ENCODE data around the gene TMEM163. TPM values are rescaled to one million over a fixed set of nuclear protein-coding genes. Genes with fewer than 3 reads are reported as not detected.
A peak's percentile ranks its signal among the peaks of the same experiment; 100 is the strongest.
"Not testable (repeated sequence)": the region's sequence is repeated elsewhere in the genome, so short reads cannot be mapped to it uniquely, and the experiment has no call there.

The TMEM163 gene
- total and polyA plus RNA-seq, 2 of the 13 experiments (the other 11 are each of a cell fraction or from before 2014, with no cell fraction given): 0.05 TPM; not detected in 1

DNA sequence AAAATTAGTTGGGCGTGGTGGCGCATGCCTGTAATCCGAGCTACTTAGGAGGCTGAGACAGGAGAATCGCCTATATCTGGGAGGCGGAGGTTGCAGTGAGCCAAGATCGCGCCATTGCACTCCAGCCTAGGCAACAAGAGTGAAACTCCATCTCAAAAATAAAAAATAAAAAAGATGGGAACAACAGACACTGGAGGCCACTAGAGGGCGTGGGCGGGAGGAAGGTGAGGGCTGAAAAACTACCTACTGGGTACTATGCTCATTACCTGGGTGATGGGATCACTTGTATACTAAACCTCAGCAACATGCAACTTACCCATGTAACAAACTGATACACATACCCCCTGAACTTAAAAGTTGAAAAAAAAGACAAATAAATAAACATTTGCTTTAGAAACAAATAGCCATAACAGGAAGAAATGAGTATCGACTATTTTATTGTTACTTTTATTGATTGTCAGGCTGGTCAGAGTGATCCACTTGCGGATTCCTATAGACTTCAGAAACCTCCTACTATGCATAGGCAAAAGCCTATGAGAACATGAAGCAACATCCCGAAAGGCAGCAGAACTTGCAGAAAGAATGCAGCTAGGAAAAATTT is 61.0 kb downstream of the TMEM163 start (continued):
- TF ChIP-seq ZNF101 (CRISPR knock-in tag; IDR thresholded peaks at IDR 0.05; ENCODE audit: borderline replicate concordance, low read depth): no peak
- no peak for TF ChIP-seq PPARG (CRISPR knock-in tag; conservative IDR thresholded peaks at IDR 0.05)
- no peak for TF ChIP-seq SIN3A (IDR thresholded peaks at IDR 0.05; ENCODE audit: borderline replicate concordance, low read depth, low read length)
- no peak for TF ChIP-seq CHCHD3 (CRISPR knock-in tag; IDR thresholded peaks at IDR 0.05)
- no peak for TF ChIP-seq POGZ (CRISPR knock-in tag; IDR thresholded peaks at IDR 0.05)
- no peak for TF ChIP-seq ZNF569 (CRISPR knock-in tag; IDR thresholded peaks at IDR 0.05; ENCODE audit: borderline replicate concordance)
- no peak for TF ChIP-seq ZFP36 (IDR thresholded peaks at IDR 0.05; ENCODE audit: borderline replicate concordance, low read depth, low read length, partially characterized antibody)
- TF ChIP-seq STAG1 (CRISPR knock-in tag; IDR thresholded peaks at IDR 0.05): peak; percentile 45; the same call in 1 of the 2 replicates
- no peak for TF ChIP-seq MIER2 (CRISPR knock-in tag; IDR thresholded peaks at IDR 0.05)
- TF ChIP-seq ZNF709 (CRISPR knock-in tag; IDR thresholded peaks at IDR 0.05): no peak
- TF ChIP-seq SMAD3 (CRISPR knock-in tag; IDR thresholded peaks at IDR 0.05): no peak

DNA sequence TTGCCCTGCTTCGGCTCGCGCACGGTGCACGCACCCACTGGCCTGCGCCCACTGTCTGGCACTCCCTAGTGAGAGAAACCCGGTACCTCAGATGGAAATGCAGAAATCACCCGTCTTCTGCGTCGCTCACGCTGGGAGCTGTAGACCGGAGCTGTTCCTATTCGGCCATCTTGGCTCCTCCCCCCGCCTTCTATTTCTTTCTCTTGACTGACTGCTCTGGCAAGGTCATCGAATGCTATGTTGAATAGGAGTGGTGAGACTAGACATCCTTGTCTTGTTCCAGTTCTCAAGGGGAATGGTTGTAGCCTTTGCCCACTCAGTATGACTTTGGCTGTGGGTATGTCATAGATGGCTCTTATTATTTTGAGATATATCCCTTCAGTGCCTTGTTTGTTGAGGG is 62.4 kb downstream of the TMEM163 start:
- H3K4me2 ChIP-seq (ENCODE audit: low read depth, low read length); H3K27me3 ChIP-seq (ENCODE audit: control insufficient read depth in 1 of 2, insufficient read depth in 2 of 2, low read length in 2 of 2); H3K9me3 ChIP-seq (ENCODE audit: low read length); DNase-seq (ENCODE audit: low spot score); H3K4me1 ChIP-seq (ENCODE audit: insufficient read depth, low read length); H3K9ac ChIP-seq (ENCODE audit: insufficient read depth, low read depth, low read length); FAIRE-seq; H2AFZ ChIP-seq (ENCODE audit: low read length); CTCF ChIA-PET (ENCODE audit: low intra/inter-chr PET ratio, low total read pairs); H3K27ac ChIP-seq (ENCODE audit: extremely low read length, insufficient read depth, low read length); in situ Hi-C loops (cut with HindIII; ENCODE audit: extremely low pct_ligation_motif_present, low pct_unique_long_range_greater_than_20kb); H4K20me1 ChIP-seq (ENCODE audit: insufficient read depth, low read length); H3K79me2 ChIP-seq (ENCODE audit: insufficient read depth, low read length); H3K4me3 ChIP-seq (replicated peaks in 1 of 3; ENCODE audit: insufficient read depth in 1 of 3, low read depth in 2 of 3, low read length in 3 of 3); BruUV-seq (replicated peaks); POLR2A ChIA-PET; ATAC-seq; H3K36me3 ChIP-seq (replicated peaks in 1 of 2; ENCODE audit: control insufficient read depth in 1 of 2, insufficient read depth in 2 of 2, low read length in 2 of 2): not testable (repeated sequence)
- WGBS (ENCODE audit: low lambda C conversion rate): 71% methylated on average over 9 of the region's 15 CpGs
- intact Hi-C loops (cut with micrococcal nuclease; ENCODE audit: unreplicated experiment): loop anchor here (5.0 kb wide), 1 partner anchor 241 kb away; no protein-coding TSS in a partner anchor

Measured in HepG2 (cell line).